NCI-H2227 (cell line): Measurements from ENCODE around the gene MCCC1.
"Not testable (repeated sequence)": the region's sequence is repeated elsewhere in the genome, so short reads cannot be mapped to it uniquely, and the experiment has no call there.

ENCODE experiments used
- DNase-seq: peaks from one replicate; lab custom pipeline; 2025; ENCODE audit not compliant: unreplicated experiment; lab: John Stamatoyannopoulos, UW

Gene MCCC1

DNA sequence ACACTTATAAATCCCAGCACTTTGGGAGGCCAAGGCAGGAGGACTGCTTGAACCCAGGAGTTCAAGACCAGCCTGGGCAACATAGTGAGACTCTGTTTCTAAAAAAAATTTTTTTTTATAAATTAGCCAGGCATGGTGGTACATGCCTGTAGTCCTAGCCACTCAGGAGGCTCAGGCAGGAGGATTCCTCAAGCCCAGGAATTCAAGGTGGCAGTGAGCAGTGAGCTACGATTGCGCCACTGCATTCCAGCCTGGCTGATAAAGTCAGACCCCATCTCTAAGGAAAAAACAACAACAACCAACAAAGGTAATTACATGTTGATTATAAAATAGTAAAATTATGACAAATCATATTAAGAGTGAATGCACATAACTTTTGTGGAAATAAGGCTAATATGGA is 40.9 kb downstream of the MCCC1 start:
- DNase-seq, result no peak

DNA sequence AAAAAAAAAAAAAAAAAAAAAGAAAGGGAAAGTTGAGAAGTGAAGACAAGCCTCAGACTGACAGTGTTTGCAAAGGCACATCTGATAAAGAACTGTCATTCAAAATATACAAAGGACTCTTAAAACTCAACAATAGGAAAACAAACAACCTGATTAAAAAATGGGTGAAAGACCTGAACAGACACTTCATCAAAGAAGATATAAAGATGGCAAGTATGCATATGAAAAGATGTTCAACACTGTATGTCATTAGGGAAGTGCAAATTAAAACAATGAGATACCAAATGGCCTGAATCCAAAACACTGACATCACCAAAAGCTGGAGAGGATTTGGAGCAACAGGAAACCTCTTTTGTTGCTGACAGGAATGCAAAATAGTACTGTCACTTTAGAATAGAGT is 48.6 kb downstream of the MCCC1 start:
- DNase-seq, result no peak

DNA sequence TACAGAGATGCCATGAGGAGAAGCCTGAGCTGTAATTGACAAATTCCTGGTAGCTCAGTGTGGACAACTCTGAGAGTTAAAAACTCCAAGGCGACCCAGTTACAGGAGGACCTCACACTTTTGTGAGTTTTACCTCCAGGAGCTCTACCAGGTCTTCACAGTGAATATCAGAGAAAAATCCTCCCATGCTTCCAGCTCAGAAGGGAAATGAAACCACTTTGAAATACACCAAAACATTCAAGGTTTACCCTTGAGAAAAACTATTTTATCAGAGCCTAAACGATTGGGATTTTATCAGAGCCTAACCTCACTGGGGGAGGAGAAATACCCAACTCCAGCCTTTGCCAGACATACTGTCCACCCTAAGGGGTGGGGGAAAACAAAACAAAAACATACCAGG is 52.4 kb downstream of the MCCC1 start:
- DNase-seq, result no peak

DNA sequence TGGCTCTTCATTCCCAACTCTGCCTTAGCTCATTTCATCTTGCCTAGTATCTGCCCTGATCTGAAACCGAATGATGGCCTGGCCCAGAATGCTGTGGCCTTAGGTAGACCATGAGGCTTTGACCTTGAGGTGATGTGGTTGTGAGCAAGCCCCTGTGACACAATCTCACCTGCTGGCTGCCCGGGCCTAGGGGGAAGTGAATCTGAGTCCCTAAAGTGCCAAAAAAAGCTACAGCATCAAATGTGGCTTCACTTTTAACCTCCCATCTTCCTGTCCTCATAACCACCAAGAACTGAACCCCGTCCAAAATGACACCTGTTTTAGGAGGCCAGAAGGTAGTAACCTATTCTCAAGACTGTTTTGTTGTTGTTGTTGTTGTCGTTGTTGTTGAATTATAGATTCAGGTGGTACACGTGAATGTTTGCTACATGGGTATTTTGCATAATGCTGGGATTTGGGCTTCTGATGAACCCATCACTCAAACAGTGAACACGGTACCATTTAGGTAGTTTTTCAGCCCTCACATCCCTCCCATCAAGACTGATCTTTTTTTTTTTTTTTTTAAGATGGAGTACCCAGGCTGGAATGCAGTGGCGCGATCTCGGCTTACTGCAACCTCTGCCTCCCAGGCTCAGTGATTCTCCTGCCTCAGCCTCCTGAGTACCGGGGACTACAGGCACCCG is 54.6 kb downstream of the MCCC1 start:
- no peak for DNase-seq

DNA sequence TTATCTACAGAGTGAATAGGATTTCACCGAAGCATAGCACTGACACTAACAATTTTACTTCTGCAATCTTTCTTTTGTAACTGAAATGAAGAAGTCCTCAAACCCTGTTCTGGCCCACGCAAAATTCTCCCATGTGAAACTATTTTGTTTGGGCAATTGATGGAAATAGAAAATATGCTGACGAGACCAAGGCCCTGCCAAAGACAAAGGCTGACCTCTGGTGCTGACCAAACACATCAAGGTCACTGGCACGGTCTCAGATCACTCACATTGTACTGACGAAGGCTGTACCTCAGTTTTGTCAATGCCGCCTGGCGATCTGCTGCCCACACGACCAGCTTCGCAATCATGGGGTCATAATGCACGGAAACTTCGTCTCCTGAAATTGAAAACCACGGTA is 60.5 kb downstream of the MCCC1 start:
- no peak for DNase-seq

DNA sequence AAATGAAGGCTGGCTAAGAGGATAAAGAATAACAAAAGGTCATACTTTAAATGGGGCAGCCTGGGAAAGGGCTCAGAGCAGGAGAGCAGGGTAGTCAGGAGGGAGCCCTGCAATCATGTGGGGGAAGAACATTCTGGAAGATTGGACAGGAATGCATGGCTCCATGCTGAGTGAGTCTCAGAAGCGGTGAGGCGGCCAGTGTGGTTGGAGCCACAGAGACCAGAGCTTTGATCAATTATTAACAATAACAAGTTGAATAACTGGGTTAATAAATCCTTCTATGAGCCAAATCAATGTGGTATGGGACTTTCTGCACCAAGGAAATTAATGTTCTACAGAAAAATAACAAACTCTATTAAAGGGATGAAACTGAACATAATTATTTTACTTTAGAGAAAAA is 61.1 kb downstream of the MCCC1 start:
- no peak for DNase-seq

DNA sequence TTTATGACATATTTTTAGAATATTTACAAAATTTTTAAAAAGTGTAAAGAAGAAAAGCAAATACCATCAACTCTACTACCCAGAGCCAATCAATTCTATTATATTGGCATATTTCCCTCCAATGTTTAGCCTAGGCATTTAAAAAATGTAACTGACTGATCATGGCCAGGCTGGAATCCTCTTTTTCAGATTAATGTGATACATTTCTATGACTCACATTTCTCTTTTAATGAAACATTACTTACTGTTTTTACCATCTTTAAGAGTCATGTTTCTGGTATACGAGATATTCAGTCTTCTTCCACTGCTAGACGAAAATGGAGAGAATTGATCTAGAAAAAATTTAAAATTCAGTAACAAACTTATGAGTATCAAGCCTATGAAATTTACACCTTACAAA is 65.5 kb downstream of the MCCC1 start:
- no peak for DNase-seq

DNA sequence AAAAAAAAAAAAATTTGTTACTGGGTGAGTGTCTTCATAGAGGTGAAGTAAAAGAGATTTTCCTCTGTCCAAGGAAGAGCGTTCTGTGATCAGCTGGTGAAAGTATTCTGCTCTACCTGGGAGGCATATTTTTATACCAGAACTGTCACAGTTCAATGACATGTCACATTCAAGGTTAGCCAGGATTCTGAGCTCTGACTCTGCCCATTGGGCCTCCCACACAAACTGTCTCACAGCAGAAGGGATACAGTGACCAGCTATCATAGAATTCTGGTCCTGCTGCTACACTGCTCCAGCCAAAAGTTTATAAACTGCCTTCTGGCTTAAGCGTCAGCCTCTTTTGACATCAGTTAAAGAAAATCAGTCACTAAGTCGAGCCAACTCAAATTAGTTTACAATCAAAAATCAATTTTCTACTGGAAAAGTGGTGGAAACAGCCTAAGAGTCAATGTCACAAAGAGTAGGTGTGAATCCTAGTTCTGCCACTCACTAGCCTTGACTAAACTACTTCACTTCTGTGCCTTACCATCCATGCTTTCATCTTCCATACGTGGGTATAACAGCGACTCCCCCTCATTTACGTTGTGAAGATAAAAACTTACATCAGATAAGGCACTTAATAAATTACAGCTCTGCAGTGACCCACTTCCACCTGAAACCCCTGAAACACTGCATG is 66.3 kb downstream of the MCCC1 start:
- DNase-seq, result no peak

DNA sequence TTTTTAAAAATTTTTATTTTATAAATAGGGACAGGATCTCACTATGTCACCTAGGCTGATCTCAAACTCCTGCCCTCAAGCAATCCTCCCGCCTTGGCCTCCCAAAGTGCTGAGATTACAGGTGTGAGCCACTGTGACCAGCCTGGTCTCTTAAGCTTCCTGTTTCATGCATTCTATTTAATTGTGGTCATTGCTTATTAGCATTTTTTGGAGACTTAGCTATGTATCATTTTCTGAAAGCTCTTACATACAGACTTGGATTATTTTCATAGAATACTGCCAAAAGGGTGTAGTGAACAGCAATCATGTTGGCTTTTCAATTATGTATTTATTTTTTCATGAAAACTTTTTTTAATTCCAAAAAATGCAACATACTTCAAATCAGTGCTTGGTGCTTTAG is 67.5 kb downstream of the MCCC1 start:
- no peak for DNase-seq

DNA sequence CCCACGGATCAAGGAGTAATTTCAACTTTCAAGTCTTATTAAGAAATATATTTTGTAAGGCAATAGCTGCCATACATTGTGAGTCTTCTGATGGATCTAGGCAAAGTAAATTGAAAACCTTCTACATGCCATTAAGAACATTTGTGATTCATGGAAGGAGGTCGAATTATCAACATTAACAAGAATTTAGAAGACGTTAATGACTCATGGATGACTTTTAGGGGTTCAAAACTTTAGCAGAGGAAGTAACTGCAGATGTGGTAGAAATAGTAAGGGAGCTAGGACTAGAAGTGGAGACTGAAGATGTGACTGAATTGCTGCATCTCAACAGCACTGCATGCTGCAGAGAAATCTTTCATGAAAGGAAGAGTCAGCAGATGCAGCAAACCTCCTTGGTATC is 70.9 kb downstream of the MCCC1 start:
- no peak for DNase-seq

DNA sequence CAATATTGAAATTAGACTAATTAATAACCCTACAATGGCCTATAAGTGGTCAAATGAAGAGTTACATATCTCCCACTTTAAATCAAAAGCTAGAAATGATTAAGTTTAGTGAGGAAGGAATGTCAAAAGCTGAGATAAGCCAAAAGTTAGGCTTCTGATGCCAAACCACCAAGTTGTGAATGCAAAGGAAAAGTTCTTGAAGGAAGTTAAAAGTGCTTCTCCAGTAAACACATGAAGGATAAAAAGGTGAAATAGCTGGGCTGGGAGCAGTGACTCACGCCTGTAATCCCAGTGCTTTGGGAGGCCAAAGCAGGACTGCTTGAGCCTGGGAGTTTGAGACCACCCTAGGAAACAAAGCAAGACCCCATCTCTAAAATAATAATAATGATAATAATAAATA is 72.0 kb downstream of the MCCC1 start:
- DNase-seq, result no peak

DNA sequence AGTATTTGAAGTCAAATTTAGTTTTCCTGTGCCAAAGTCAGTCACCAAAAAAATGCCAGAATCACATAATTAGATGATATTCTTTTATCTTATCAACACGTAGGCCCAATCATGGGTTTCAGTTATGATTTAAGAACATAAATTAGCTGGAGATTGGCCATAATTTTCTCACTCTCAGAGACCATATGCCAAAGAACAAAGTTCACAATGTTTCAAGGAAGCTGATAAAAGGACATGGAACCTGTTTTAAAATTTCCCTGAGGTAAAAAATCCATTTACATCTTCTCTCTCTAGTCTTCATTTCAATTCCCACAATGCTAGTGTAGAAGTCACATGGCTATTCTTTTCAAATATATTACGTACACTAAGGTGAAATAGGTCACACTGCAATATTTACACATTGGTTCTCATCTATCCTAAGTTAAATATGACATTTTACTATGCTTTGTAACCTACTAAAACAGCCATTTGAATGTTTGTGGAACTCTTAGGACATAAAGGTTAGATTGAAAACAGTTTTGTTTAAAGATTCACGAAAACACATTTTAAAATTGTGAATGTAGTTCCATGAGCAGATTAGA is 76.3 kb downstream of the MCCC1 start:
- DNase-seq, result no peak

DNA sequence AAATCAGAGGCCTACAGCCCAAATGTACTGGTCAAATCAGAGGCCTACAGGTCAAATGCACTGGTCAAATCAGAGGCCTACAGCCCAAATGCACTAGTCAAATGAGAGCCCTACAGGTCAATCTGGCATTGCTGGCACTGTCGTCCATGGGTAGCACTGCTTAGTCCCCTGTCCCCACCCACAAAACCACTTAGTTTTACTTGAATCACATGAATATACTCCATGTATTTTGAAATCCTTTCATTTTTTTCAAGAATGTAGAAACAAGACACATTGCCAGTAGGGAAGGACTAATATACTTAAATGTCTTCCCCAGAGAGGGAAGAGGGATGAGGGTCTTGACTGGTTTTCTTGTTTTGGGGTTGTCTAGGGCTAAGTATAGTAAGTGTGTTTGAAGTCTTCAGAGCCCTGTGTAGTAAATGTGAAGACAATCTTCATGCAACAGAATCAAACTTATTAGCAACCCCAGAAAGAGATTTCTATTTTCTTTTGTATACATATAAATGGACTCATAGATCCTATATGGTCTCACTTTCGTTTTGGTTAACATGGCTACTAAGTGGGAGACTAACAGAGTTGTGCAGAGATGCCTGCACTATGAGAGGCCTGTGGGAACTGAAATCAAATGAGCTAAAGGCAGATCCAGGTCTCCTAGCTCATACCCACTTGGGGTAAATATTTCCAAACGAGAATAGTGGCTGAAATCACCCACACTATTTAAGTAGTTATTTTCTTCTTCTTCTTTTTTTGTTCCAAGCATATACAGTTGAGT is 80.7 kb downstream of the MCCC1 start:
- no peak for DNase-seq

DNA sequence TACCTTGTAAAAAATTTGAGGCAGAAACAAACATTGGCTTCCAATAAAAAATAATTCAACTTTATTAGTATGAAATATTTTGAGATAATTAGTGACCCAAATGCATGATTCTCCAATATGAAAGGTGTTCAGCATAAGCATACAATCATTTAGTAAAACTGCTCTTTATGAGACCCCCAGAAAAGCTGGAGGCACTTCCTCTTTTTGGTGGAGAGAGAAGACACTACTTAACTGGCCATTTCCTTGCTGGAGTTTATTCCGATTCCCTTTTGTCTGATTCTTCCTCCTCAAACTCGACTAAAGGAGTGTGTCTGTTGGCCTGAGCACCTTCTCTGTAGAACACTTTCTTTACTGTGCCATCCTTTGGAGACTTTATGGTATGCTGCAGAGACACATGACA is 84.1 kb downstream of the MCCC1 start:
- DNase-seq, result no peak

DNA sequence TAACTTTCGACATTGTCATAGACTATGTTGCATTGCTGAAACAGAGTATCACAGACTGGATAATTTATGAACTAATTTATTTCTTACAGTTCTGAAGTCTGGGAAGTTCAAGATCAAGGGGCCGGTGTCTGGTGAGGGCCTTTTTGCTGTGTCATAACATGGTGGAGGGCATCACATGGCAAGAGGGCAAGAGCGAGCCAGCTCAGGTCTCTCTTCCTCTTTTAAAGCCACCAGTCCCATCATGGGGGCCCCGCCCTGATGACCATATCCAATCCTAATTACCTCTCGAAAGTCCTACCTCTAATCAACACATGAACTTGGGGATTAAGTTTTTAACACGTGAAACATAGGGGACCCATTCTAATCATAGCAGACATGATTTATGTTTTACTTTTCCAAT is 85.4 kb downstream of the MCCC1 start:
- no peak for DNase-seq

DNA sequence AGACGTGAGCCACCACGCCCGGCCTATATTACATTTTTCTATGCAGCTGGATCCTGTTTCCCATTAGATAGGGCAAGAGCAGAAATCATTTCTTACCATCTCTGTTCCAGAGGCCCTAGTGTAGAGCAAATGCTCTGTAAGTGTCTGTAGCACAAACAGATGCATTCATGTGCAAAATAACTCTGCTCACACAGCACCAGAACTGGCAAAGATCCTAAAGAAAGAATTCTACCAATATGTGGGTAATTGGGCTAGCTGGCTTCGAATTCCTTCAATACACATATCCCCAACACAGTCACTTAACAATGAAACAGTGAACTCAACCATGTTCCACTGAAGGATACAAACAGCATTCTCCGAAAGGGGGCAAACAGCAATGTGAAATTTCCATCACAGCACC is 86.2 kb downstream of the MCCC1 start:
- DNase-seq, result no peak

DNA sequence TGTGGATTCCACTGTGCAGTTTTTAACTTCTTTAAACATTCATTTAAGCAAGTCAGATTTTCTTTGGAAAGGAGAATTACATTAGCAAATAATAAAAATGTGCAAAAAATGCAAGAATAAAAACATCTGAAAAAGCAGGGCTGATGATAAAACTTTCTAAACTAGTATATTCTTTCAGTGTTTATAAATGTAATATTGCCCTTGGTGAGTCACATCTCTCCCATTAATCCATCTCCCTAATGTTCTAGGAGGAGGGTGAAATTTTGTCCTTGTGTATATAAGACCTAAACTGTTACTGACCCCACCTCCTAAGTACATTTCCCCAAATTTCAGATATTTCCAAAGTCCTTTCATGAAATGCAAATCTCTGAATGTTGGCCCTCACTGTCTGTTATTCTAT is 90.5 kb downstream of the MCCC1 start:
- DNase-seq, result no peak

DNA sequence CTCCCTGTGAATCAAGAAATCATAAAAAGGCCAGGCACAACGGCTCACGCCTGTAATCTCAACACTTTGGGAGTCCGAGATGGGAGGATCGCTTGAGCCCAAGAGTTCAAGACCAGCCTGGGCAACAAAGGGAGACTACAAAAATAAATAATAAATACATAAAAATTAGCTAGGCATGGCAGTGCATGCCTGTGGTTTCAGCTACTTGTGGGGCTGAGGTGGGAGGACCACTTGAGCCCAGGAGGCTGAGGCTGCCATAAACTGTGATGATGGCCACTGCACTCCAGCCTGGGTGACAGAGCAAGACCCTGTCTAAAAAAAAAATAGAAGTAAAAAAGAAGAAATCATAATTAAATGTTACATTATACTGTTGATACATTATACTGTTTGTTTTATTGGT is 91.0 kb downstream of the MCCC1 start:
- no peak for DNase-seq

DNA sequence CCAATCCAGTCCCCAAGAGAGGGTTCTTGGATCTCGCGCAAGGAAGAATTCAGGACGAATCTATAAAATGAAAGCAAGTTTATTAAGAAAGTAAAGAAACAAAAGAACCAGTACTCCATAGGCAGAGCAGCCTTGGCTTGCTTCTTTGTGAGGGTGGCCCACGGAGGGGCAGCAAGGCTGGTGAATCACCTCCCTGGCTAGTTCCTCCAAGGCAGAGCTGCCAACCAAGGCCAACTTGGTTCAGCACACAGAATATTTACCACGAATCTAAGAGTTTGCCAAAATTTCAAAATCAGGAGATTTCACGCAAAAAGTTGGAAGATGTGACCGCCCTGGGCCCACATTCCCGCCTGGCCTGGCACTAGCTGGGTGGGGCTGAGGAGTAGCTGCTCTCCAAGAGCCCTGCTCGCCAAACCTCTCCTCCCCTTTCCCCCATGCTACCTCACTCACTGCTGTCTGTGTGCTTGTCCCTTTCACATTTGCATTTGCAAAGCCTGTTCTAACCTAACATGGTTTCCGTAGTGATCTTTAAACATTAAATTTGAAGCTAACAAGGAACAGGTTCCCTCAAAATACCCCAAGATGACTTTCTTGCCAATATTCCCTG is 92.8 kb downstream of the MCCC1 start:
- DNase-seq, result no peak

DNA sequence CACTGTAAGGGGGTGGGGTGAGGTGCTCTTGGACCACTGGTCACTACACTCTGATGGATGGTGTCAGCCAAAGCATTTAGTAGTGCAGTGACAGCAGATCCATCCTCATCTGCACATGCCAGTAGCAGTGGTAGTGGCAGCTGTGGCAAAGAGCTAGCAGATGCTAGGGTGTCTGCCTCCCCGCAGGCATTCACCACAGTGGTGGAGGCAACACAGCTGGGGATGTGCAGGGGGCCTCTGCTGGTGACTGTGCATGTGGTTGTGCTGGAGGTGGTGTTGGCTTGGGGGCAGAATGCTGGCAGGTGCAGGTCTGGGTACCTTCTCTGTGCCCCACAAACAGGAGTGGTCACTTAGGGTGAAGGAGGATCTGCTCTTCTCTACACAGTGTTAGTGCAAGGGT is 99.5 kb downstream of the MCCC1 start:
- DNase-seq, result no peak

DNA sequence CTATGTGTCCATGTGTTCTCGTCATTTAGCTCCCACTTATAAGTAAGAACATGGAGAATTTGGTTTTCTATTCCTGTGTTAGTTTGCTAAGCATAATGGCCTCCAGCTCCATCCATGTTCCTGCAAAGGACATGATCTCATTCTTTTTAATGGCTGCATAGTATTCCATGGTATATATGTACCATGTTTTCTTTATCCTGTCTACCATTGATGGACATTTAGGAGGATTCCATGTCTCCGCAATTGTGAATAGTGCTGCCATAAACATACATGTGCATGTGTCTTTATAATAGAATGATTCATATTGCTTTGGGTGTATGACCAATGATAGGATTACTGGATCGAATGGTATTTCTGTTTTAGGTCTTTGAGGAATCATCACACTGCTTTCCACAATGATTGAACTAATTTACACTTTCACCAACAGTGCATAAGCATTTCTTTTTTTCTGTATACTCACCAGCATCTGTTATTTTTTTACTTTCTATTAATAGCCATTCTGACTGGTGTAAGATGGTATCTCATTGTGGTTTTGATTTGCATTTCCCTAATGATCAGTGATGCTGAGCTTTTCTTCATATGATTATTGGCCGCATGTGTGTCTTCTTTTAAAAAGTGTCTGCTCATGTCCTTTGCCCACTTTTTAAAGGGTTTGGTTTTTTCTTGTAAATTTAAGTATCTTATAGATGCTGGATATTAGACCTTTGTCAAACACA is 105.7 kb downstream of the MCCC1 start:
- DNase-seq, result not testable (repeated sequence)
